ENCODE data around the gene JAG2. TPM values are rescaled to one million over a fixed set of nuclear protein-coding genes. Genes with fewer than 3 reads are reported as not detected.

The JAG2 gene
- total RNA-seq, 2 donors from 2014 or later = 22.4 to 25.5 TPM

DNA sequence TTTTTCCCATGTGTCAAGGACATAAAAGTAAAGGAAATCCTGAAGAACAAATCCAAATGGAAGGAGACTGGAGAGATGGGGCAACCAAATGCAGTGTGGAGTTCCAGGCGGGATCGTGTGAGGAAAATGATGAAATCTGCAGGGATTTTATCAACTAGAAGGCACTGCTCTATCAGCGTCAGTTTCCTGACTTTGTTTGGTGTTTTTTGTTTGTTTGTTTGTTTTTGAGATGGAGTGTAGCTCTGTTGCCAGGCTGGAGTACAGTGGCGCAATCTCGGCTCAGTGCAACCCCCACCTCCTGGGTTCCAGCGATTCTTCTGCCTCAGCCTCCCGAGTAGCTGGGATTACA, 60.1 kb downstream of the JAG2 start:
- no peak for DNase-seq

DNA sequence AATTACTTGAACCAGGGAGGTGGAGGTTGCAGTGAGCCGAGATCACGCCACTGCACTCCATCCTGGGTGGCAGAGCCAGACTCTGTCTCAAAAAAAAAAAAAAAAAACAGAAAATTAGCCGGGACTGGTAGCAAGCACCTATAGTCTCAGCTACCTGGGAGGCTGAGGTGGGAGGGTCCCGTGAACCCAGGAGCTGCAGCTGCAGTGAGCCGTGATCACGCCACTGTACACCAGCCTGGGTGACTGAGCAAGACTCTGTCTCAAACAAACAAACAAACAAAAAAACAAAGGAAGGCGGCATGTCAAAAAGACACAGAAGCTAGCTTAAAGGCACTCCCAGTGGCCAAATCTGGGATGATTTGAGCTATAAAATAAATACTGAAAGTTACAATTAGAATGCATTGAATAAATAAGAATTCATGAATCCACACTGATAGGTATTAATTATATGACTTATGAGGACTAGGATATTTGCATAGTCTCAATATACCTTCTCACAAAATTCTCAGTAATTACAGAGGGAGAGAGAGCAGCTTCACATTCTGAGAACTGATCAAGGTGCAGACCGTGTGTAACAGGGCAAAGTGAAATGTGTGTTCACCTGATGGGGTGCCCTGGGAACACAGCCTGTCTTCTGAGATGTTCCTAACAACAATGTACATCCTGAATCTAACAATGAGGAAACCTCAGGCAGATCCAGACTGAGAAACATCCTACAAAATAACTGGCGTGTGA, 60.6 kb downstream of the JAG2 start:
- no peak for DNase-seq
- intact Hi-C loops (cut with DNase I) = no loop called here
- ATAC-seq = no peak

More for the DNA sequence above, 60.1 kb downstream of the JAG2 start:
- no peak for ATAC-seq
- intact Hi-C loops (cut with DNase I) = no loop called here

DNA sequence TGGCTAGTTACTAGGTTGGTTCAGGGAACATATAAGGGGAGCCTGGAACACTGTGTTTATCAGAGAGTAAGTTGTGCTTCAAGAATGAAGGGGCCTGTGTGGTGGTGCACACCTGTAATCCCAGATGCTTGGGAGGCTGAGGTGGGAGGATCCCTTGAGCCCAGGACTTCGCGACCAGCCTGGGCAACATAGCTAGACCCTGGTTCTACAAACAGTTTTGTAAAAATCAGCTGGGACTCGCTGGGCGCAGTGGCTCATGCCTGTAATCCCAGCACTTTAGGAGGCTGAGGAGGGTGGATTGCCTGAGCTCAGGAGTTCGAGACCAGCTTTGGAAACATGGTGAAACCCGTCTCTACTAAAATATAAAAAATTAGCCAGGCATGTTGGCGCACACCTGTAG, 61.2 kb downstream of the JAG2 start:
- no peak for DNase-seq
- intact Hi-C loops (cut with DNase I) = no loop called here
- ATAC-seq = no peak

DNA sequence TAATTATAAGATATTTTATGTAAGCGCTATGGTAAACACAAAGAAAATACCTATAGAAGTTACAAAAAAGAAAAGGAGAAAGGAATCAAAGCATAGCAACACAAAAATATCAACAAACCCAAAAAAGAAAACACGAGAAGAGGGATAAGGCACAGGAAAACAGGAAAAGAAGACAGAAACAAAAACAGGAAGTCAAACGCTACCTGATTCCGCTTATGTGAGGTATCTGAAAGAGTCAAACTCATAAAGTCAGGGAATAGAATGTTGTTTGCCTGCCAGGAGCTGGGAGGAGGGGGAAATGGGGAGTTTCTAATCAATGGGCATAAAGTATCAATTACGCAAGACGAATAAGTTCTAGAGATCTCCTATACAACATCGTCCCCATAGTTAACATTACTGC, 63.4 kb downstream of the JAG2 start:
- DNase-seq = no peak
- no peak for ATAC-seq
- intact Hi-C loops (cut with DNase I) = no loop called here

DNA sequence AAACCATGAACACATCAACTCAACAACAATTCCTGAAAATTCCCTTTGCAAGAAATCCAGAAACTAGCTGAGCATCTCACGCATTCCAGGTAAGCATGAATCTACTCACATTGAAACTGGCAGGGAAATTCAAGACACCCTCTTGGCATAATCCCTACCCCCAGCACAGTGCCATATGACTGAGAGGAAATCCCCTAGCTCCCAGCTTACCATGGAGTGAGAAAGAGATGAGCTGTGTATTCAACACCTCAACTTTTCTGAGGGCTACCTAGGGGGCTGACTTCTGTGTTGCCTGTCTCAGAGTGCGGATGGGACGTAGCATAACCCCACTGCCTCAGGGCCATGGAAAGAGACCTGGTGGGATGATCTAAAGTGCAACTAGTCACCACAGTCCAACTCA, 65.7 kb downstream of the JAG2 start:
- intact Hi-C loops (cut with DNase I) = no loop called here
- ATAC-seq (no peak), DNase-seq (no peak)

DNA sequence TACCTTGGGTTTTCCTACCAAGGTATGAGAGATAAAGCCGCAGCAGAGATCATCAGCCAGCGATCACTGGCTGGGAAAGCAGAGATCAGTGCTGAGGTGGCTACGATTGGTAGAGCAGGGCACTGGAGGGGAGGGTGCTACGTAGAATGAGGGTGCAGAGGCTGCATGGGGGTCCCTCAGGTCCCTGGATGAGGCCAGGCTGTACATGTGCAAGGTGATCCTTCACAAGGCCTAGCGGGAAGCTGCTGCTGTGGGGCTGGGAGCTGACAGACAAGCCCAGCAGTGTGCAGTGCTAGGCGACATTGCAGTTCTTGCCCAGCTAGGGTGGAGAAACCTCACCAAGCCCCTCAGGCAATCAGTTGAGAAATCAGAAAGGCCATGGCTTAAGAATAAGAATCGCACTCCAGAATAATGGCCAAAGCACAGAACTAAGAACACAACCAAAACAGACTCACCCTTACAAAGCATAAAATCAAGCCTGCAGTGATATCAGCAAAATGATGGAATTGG, 66.2 kb downstream of the JAG2 start:
- no peak for DNase-seq
- no peak for ATAC-seq
- intact Hi-C loops (cut with DNase I) = no loop called here

DNA sequence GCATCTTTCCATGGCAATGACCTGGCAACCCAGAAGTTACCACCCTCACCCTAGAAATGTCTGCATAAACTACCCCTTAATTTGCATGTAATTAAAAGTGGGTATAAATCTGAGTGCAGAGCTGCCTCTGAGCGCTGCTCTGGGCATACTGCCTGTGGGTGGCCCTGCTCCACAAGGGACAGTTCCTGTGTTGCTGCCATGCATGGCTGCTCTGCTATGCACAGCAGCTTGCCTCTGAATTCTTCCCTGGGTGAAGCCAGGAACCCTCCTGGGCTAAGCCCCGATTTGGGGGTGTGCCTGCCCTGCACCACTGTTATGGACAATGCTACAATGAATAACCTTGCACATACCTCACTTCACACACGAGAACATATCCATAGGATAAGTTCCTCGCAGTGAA, 67.7 kb downstream of the JAG2 start:
- intact Hi-C loops (cut with DNase I) = no loop called here
- no peak for DNase-seq
- no peak for ATAC-seq

DNA sequence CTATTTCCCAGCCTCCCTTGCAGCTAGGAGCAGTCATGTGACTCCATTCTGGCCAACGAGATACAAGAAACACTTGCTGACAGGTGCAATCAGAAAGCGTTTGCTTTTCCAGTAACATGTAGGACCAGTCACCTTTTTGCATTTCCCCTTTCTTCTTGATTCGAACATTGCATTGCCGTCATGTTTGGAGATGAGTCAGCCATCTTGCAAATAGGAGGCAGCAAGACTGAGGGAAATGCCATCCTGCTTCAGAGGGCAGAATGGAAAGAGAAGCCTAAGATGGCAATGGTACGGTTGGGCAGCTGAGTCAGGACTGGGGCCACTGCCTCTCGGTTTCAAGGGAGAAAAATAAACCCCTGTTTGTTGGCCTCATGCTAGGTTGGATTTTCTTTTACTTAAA, 68.8 kb downstream of the JAG2 start:
- DNase-seq (no peak), ATAC-seq (no peak)
- intact Hi-C loops (cut with DNase I) = loop anchor here in 1 of 2 donors (10.0 kb wide), 2 partner anchors 185 to 255 kb away; no protein-coding TSS in a partner anchor

DNA sequence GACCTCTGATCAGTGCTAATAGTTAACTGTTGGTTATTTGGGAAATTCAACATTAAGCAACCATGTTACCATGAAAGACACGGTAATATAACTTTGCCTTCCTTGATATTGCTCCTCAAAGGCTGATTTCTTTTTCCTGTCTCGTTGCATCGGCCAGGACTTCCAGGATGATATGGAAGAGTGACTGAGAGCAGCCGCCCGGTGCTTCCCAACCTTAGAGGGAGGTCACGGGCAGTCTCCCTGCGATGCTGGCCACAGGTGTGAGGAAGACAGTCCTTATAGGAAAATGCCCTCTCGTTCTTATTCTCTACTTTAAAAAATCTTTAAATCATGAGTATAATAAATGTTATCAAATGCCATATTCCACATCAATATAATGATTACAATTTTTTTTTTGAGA, 70.3 kb downstream of the JAG2 start:
- no peak for ATAC-seq
- intact Hi-C loops (cut with DNase I) = loop anchor here in 1 of 2 donors (10.0 kb wide), 2 partner anchors 186 to 256 kb away; no protein-coding TSS in a partner anchor
- no peak for DNase-seq

DNA sequence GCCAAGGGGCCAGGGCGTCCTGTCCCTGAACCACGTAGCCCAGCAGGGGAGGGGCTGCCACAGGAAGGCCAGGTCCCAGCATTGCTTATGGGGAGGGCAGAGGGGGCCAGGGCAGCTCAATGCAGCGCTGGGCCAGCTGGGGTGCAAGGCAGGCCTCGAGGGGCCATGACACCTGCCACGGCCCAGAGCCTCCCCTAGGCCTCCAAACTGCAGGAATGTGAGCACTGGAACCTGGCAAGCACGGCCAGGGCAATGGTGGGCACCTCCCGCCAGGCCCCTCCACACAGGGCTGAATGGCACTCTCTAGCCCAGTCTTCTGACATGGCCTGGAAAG, 70.8 kb downstream of the JAG2 start:
- DNase-seq (no peak), ATAC-seq (no peak)
- intact Hi-C loops (cut with DNase I) = loop anchor here in 1 of 2 donors (10.0 kb wide), 2 partner anchors 187 to 257 kb away; no protein-coding TSS in a partner anchor

DNA sequence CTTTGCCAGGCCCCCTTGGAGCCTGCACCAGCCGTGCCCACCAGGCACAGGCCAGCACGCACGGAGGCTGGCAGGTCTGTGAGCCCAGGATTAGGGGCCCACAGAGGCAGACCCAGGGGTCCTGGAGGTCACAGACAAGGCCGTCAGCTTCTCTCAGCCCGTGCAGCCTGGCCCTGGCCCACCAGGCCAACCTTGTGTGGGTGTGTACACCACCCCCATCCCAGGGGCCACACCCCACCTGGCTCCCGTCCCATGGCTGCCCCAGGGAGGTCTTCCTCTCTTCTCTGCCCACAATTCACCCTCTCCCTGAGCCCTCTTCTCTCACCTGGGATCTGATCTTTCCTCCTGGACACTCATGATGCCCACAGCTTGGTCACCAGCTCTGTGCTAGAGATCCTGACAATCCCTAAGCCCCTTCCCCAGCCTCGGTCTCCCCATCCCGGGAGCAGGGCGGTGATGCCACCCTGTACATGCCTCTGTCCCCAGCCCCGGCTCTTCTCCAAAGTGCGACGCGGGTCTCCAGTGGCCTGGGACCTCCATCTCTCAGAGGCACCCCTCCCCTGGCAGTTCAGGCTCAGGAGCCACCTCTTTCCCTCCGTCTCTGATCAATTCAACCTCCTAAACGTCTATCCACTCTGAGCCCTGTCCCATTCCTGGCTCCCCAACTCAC, 72.2 kb downstream of the JAG2 start:
- DNase-seq (no peak), ATAC-seq (no peak)
- intact Hi-C loops (cut with DNase I) = loop anchor here in 1 of 2 donors (10.0 kb wide), 2 partner anchors 188 to 258 kb away; no protein-coding TSS in a partner anchor

DNA sequence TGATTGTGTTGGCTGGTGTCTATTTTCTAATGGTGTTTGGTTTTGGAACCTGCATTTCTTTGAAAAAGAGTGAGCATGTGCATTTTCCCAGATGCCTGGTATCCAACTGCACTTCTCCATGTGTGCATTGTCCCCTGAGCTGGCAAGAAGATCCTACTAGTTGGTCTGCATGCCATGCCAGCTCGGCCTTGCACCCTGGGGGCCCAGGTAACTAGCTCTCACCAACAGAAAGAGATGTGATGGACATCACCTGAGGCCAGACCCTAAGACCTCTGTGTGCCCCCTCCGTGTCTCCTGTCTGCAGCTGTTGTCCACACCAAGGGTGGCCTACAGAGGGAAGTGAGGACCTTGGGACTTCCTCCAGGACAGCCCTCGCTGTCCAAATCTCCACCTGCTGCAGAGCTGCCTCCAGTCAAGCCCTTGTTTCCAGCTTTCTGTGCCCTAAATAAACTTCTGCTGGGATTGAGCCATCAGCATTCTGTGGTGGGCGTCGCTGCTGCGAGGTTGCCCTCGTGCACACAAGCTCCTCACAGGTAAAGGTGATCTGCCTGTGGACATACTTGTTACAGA, 73.3 kb downstream of the JAG2 start:
- DNase-seq = no peak
- intact Hi-C loops (cut with DNase I) = loop anchor here in 1 of 2 donors (10.0 kb wide), 2 partner anchors 189 to 259 kb away; no protein-coding TSS in a partner anchor
- ATAC-seq = no peak

DNA sequence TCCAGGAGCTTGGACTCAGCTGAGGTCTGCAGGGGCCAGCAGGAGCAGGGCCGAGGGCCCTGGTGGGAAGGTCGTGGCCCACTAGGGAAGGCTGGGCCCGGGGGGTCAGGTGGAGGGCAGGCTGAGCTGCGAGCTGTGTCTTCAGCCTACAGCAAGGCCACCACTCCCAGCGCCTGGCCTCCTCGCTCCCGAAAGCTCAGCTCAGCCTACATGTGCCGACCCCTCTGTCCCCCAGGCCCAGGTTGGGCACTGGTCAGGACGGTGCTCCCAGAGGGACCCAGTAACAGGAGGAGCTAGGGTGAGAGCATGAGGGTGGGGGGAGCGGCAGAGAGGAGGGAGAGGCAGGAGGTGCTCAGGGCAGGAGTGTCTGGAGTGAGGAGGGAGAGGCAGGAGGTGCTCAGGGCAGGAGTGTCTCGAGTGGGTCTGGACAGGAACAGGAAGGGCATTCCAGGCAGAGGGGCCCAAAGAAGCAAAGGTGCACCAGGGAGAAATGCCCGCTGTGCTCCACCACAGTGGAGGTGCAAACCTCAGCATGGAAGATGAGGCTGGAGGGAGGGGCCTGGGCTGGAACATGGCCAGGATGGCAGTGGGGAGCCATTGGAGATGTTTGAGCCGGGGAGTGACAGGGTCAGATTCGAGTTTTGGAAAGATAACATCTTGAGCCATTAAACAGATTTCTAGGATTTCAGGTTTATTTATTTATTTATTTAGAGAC, 74.2 kb downstream of the JAG2 start:
- no peak for DNase-seq
- intact Hi-C loops (cut with DNase I) = loop anchor here (5.0 to 10.0 kb wide), 4 partner anchors 78 to 260 kb away; no protein-coding TSS in a partner anchor
- no peak for ATAC-seq

DNA sequence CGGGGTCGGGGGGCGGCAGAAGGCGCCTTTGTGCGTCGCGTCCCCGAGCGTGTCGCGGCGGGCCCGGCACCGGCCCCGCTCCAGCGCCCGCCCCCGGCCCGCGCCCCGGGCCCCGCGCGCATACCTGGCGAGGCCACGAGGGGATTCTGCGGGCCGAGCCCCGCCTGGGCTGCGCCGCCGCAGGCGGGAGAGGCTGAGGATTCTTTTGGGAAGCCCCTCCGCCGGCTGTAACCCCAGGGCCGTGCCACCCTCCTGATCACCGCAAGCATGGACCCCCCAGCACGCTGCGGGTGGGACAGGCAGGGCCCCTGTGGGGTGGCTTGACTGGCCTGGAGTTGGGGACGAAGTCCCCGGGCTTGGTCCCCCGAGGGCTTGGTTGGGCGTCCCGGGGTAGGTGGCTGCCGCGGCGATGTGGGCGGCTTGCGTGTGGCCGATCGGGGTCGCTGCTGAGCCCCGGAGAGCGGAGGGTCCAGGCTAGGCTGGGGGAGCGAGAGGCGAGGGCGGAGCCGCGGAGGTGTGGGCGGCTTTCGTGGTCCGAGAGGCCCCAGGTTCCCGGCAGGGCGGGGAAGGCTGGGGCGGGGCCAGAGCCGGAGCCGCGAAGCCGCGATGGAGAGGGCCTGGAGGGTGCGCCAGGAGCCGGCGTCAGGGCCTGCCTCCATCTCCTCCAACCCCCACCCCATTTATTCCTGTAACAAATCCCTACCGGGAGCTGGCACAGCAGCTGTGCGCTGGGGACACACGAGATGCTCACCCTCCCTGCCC, 75.0 kb downstream of the JAG2 start:
- intact Hi-C loops (cut with DNase I) = loop anchor here (5.0 to 10.0 kb wide), 4 partner anchors 79 to 261 kb away; no protein-coding TSS in a partner anchor
- DNase-seq = peak; percentile 82
- peak; percentile 51 to 61 for ATAC-seq

DNA sequence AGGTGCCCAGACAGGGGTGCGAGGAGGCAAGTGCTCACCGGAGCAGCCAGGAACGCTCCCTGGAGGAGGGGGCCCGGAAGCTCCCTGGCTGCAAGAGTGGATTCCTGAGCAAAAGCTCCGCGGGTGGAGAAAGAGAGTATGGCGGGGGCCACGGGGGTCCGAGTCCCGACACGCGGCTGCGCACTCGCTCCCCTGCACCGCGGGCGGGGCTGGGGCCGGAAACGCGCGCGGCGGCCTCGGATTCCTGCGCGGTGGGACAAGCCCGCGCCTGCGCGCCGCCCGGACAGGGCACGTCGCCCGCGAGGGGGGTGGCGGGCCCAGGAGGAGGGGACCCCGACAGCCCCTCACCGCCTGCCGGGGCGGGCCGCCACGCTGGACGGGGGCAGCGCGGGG, 75.5 kb downstream of the JAG2 start:
- ATAC-seq (peak; percentile 30 to 48), DNase-seq (peak; percentile 75)
- intact Hi-C loops (cut with DNase I) = loop anchor here (5.0 to 10.0 kb wide), 4 partner anchors 79 to 262 kb away; no protein-coding TSS in a partner anchor

DNA sequence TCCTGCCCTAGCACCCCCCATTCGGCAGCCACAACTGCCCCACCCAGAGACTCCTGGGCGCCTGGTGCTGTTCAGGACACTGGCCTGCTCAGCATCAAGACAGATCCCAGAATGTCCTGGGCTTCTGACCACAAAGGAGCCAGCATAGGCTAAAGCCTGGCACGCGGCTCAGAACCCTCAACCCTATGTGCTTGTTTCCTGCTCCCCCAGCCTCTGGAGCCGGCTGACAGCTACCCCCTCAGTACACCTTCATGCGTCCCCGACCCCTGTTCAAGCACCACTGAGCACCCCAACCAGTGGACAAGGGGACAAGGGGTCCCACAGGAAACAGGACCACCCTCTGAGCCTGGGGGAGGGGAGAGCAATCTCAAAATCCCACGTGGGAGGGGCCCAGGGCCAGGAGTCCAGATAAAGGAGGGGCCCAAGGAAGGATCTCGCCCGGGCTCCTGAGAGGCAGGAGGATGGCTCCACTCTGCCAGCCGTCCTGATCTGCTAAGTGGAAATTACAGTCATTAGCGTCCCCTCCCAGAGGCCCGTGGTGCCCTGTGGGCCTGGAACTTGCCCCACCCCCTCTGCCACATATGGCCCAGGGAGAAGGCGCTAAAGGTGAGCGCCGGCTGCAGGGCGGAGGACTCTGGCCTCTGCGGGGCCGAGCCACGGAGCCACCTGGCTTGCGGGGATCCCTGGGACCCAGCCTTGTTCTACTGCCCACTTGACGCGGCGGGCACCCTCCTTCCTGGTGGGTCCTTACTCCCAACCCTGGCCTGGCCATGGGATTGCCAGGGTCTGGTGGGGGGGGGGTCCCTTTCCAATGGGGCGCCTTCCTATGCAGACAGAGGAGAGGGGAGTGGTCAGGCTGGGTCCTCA, 76.2 kb downstream of the JAG2 start:
- intact Hi-C loops (cut with DNase I) = loop anchor here (5.0 to 10.0 kb wide), 4 partner anchors 80 to 262 kb away; no protein-coding TSS in a partner anchor
- peak; percentile 36 for DNase-seq
- ATAC-seq = no peak

DNA sequence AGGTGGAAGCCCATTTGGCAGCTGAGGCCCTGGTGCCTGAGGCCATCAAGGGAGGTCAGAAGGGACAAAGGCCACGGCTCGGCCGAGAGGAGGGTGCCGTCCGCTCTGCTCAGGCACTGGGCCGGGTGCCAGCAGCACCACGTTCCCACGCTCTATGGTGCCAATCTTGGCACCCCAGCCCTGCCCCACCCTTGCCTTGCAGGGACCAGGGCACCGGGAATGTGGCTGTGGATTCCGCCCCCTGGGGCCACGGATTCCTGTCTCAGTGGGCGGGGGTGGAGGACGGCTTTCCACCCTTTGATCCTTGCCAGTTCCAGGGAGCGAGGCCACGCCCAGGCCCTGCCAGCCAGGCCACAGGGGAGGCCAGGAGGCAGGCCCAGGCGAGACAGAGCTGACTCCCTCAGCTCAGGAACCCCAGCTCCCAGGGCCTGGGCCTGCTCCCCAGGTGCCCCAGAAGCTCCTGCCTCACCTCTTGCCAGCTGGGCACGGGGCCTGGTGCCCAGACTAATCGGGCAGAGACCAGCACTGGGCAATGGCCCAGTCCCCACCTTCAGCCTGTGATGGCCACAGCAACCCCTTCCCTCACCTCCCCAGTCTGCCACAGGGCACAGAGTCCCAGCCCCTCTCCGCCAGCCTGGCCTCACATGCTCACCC, 76.9 kb downstream of the JAG2 start:
- ATAC-seq = peak; percentile 23 to 45
- DNase-seq = peak; percentile 86
- intact Hi-C loops (cut with DNase I) = loop anchor here (2.0 to 10.0 kb wide), 5 partner anchors 81 to 263 kb away; no protein-coding TSS in a partner anchor

Measured in left cardiac atrium (tissue), 4 donors.